GM12892 (cell line): Measurements from ENCODE around the gene SLMAP.

ENCODE experiments used
- POLR2A ChIP-seq: IDR thresholded peaks from 2 replicates; pipeline ENCODE4 v1.6.1; 2011; ENCODE audit warnings: low read depth, low read length, control low read depth
- POLR2AphosphoS5 ChIP-seq: IDR thresholded peaks from 2 replicates; pipeline ENCODE4 v1.6.1; 2011; ENCODE audit warnings: low read depth, low read length, control low read depth
- TAF1 ChIP-seq: IDR thresholded peaks from 2 replicates; pipeline ENCODE4 v1.6.1; 2011; ENCODE audit warnings: low read depth, mild to moderate bottlenecking, control low read depth, low read length, borderline replicate concordance

DNA sequence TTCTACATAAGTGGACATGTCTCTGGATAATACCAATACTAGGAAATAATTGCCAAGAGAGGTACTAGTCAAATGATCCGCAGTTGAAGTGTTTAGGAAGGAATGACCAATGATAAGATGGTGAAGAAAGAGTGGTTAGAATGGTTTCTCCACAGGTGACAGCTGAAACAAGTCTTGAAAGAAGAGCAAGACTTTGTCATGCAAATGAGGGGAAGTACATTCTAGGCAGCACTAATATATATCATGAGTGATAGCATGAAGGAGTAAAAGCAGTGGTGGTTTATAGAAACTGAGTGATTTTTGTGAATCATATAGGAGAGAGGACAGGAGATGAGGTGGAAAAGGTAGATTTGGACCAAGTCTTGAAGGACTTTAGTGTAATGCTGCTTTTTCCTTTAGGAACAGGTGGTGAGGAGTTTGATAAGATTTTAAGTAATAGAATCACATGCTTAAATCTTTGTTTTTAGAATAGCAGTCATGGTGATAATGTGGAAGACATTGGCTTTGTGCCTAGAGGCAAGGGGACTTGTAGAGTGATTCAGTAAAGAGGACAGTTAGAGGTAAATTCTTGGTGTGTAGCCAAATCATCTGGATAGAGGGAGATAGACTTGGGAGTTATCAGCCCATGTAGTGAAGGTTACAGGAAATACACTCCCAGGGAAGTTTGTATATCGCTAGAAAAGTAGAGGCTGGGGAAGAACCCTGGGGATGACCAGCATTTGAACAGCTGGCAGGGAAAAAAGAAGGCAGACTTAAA is 31.9 kb downstream of the SLMAP start:
- TF ChIP-seq POLR2A (no peak), POLR2AphosphoS5 (no peak), TAF1 (no peak)
